ENCODE measurements around the gene EDIL3. TPM values are rescaled to one million over a fixed set of nuclear protein-coding genes. Genes with fewer than 3 reads are reported as not detected.

Gene EDIL3
- polyA plus RNA-seq, 1 donor (not counting 4 experiments of a cell fraction or from before 2014, with no cell fraction given) = 0.34 TPM

- Histone ChIP-seq H3K9me3 (ENCODE audit: control insufficient read depth, low read depth, low read length) (no peaks in the 10 kb centered on the region), H3K4me3 (ENCODE audit: control insufficient read depth in 2 of 3, extremely low read depth in 1 of 3, insufficient read depth in 2 of 3, low read depth in 1 of 3, low read length in 3 of 3) (no peak overlapping the region), H3K79me2 (ENCODE audit: control insufficient read depth, insufficient read depth, low read length) (no peaks in the 10 kb centered on the region), H3K27me3 (ENCODE audit: control insufficient read depth, extremely low read depth, insufficient read depth, low read length) (peaks cover 17% of the 10 kb centered on the region), H3K9me1 (ENCODE audit: control insufficient read depth, extremely low read depth, insufficient read depth, low read length) (no peaks in the 10 kb centered on the region), H3K4me1 (ENCODE audit: control insufficient read depth, extremely low read depth, insufficient read depth, low read length) (peaks cover 6% of the 10 kb centered on the region), H4K20me1 (ENCODE audit: control insufficient read depth, extremely low read depth, insufficient read depth, low read length) (no peaks in the 10 kb centered on the region), H2AFZ (ENCODE audit: control insufficient read depth, low read length) (no peak overlapping the region), H3K4me2 (ENCODE audit: control insufficient read depth, extremely low read depth, insufficient read depth, low read depth, low read length) (no peak overlapping the region), H3K36me3 (ENCODE audit: control insufficient read depth in 2 of 2, extremely low read depth in 1 of 2, insufficient read depth in 2 of 2, low read length in 2 of 2) (no peaks in the 10 kb centered on the region), H3K27ac (ENCODE audit: control insufficient read depth, insufficient read depth, low read length) (no peak overlapping the region), H3K9ac (ENCODE audit: control insufficient read depth, extremely low read depth, insufficient read depth, low read length) (no peak overlapping the region)
- dilution Hi-C loops (cut with MboI; ENCODE audit: extremely low pct_ligation_motif_present, low sequenced_read_pairs) = no loop called here
- DNase-seq (ENCODE audit: low read depth, low spot score) (no peak), FAIRE-seq (no peak)
- TF ChIP-seq EZH2 (IDR thresholded peaks at IDR 0.05; ENCODE audit: low read length) (no peak), CTCF (optimal IDR thresholded peaks at IDR 0.05 in 1 of 3, IDR thresholded peaks at IDR 0.05 in 1 of 3, conservative IDR thresholded peaks at IDR 0.05 in 1 of 3; ENCODE audit: extremely low read depth in 1 of 3, insufficient read depth in 2 of 3, low read length in 3 of 3) (no peak)
Measured at GRCh38 chr5:84292788-84293653, 91.7 kb downstream of the EDIL3 start.

- H4K20me1 ChIP-seq (ENCODE audit: control insufficient read depth, extremely low read depth, insufficient read depth, low read length) = no peaks in the 10 kb centered on the region
- FAIRE-seq (no peak), DNase-seq (ENCODE audit: low read depth, low spot score) (no peak)
- no peak overlapping the region for H3K27ac ChIP-seq (ENCODE audit: control insufficient read depth, insufficient read depth, low read length)
- no peak overlapping the region for H3K4me3 ChIP-seq (ENCODE audit: control insufficient read depth in 2 of 3, extremely low read depth in 1 of 3, insufficient read depth in 2 of 3, low read depth in 1 of 3, low read length in 3 of 3)
- no peaks in the 10 kb centered on the region for H3K79me2 ChIP-seq (ENCODE audit: control insufficient read depth, insufficient read depth, low read length)
- H3K27me3 ChIP-seq (ENCODE audit: control insufficient read depth, extremely low read depth, insufficient read depth, low read length) = peaks cover 17% of the 10 kb centered on the region
- H2AFZ ChIP-seq (ENCODE audit: control insufficient read depth, low read length) = no peak overlapping the region
- H3K9me3 ChIP-seq (ENCODE audit: control insufficient read depth, low read depth, low read length) = no peaks in the 10 kb centered on the region
- no peak overlapping the region for H3K4me2 ChIP-seq (ENCODE audit: control insufficient read depth, extremely low read depth, insufficient read depth, low read depth, low read length)
- peaks cover 14% of the 10 kb centered on the region for H3K4me1 ChIP-seq (ENCODE audit: control insufficient read depth, extremely low read depth, insufficient read depth, low read length)
- no peaks in the 10 kb centered on the region for H3K36me3 ChIP-seq (ENCODE audit: control insufficient read depth in 2 of 2, extremely low read depth in 1 of 2, insufficient read depth in 2 of 2, low read length in 2 of 2)
- no peak for TF ChIP-seq EZH2 (IDR thresholded peaks at IDR 0.05; ENCODE audit: low read length)
- TF ChIP-seq CTCF (optimal IDR thresholded peaks at IDR 0.05 in 1 of 3, IDR thresholded peaks at IDR 0.05 in 1 of 3, conservative IDR thresholded peaks at IDR 0.05 in 1 of 3; ENCODE audit: extremely low read depth in 1 of 3, insufficient read depth in 2 of 3, low read length in 3 of 3) = no peak
- dilution Hi-C loops (cut with MboI; ENCODE audit: extremely low pct_ligation_motif_present, low sequenced_read_pairs) = no loop called here
- no peak overlapping the region for H3K9ac ChIP-seq (ENCODE audit: control insufficient read depth, extremely low read depth, insufficient read depth, low read length)
- H3K9me1 ChIP-seq (ENCODE audit: control insufficient read depth, extremely low read depth, insufficient read depth, low read length) = no peaks in the 10 kb centered on the region
Measured at GRCh38 chr5:84292000-84292642, 92.6 kb downstream of the EDIL3 start.

Data from keratinocyte (primary cell).